Ectodermal cell (in vitro differentiated cells): ENCODE data around the gene FGF9.

Experiments
- H3K27ac ChIP-seq: 2 replicates; pipeline ENCODE4 v1.7.0; 2013; ENCODE audit warnings: mild to moderate bottlenecking, low read depth, low read length; ENCODE audit not compliant: insufficient read depth, poor library complexity, severe bottlenecking
- H3K27me3 ChIP-seq: 2 replicates; pipeline ENCODE4 v1.7.0; 2013; ENCODE audit warnings: mild to moderate bottlenecking, low read length; ENCODE audit not compliant: insufficient read depth, control insufficient read depth, poor library complexity, severe bottlenecking
- H3K36me3 ChIP-seq: one replicate; pipeline ENCODE4 v1.7.0; 2013; ENCODE audit warnings: low read length; ENCODE audit not compliant: control insufficient read depth, insufficient read depth
- H3K4me1 ChIP-seq: one replicate; pipeline ENCODE4 v1.7.0; 2013; ENCODE audit warnings: low read length; ENCODE audit not compliant: control insufficient read depth, insufficient read depth
- H3K4me3 ChIP-seq: 2 replicates; pipeline ENCODE4 v1.7.0; 2013; ENCODE audit warnings: low read depth, low read length, control low read depth; ENCODE audit not compliant: insufficient read depth
- H3K9me3 ChIP-seq: 2 replicates; pipeline ENCODE4 v1.7.0; 2013; ENCODE audit warnings: mild to moderate bottlenecking, low read length, moderate library complexity; ENCODE audit not compliant: control insufficient read depth
- WGBS, 2 experiments: methylation state at CpG; one replicate each; pipeline ENCODE4 v1.1.7; 2013; ENCODE audit warnings: missing lambda C conversion rate in 2 of 2; 5-methylcytosine and 5-hydroxymethylcytosine counted together

FGF9 gene

DNA sequence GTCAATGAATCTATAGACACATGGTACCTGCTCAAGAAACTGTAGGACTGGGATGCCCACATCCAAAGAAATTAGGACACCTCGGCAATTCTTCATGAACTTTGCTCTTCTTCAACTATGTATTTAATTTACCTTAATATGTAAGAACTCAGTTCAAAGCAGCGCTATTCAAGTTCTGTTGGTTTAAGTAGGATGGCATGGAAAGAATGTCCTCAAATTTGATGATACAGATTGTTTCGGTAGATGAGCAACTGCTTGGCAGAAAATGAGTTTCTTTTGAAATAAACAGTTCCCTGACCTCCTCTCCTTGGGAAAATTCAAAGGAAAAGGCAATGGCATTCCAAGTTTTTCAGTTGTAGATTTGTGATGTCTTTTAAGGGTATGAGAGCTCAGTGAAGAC, 36.7 kb downstream of the FGF9 start:
- no peak overlapping the region for H3K4me3 ChIP-seq
- H3K27ac ChIP-seq, result no peak overlapping the region
- 91 to 99% methylated on average over 2 to 3 of the region's 3 CpGs for WGBS, 2 experiments
- no peaks in the 10 kb centered on the region for H3K36me3 ChIP-seq
- H3K4me1 ChIP-seq, result no peaks in the 10 kb centered on the region
- no peaks in the 10 kb centered on the region for H3K9me3 ChIP-seq
- no peaks in the 10 kb centered on the region for H3K27me3 ChIP-seq

GRCh38 chr13:21709697-21710096, 38.8 kb downstream of the FGF9 start:
- WGBS, 2 experiments, result 80 to 100% methylated on average over 1 of the region's 1 CpG
- no peaks in the 10 kb centered on the region for H3K27me3 ChIP-seq
- no peak overlapping the region for H3K27ac ChIP-seq
- no peaks in the 10 kb centered on the region for H3K36me3 ChIP-seq
- H3K9me3 ChIP-seq, result no peaks in the 10 kb centered on the region
- no peak overlapping the region for H3K4me3 ChIP-seq
- no peaks in the 10 kb centered on the region for H3K4me1 ChIP-seq

GRCh38 chr13:21710163-21710562, 39.3 kb downstream of the FGF9 start:
- H3K27me3 ChIP-seq, result no peaks in the 10 kb centered on the region
- no peaks in the 10 kb centered on the region for H3K36me3 ChIP-seq
- H3K4me3 ChIP-seq, result no peak overlapping the region
- no peaks in the 10 kb centered on the region for H3K4me1 ChIP-seq
- H3K27ac ChIP-seq, result no peak overlapping the region
- H3K9me3 ChIP-seq, result no peaks in the 10 kb centered on the region
- 96 to 98% methylated on average over 2 of the region's 2 CpGs for WGBS, 2 experiments

- Histone ChIP-seq H3K4me1 (no peaks in the 10 kb centered on the region), H3K27ac (no peak overlapping the region), H3K4me3 (no peak overlapping the region), H3K36me3 (no peaks in the 10 kb centered on the region), H3K9me3 (no peaks in the 10 kb centered on the region), H3K27me3 (no peaks in the 10 kb centered on the region)
- 53 to 63% methylated on average over 4 of the region's 4 CpGs for WGBS, 2 experiments
Measured at GRCh38 chr13:21717817-21718216, 46.9 kb downstream of the FGF9 start.

DNA sequence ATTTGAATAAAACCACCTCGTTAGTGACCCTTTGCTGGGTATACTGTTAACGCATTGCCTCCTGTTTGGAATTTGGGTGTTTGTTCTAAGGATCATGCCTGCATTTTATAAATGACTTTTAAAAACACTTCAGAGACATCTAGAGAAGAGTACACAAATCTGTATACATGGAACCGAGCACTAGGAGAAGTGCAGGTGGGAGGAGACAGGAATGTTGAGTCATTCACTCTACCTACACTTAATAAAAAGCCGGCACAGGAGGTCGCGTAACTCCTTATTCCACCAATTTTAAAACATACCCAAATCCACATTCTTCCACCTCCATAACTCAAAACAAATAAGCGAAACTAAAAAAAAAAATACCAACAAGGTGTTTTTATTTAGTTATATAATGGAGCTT, 48.6 kb downstream of the FGF9 start:
- Histone ChIP-seq H3K27me3 (no peaks in the 10 kb centered on the region), H3K4me1 (no peaks in the 10 kb centered on the region), H3K27ac (no peak overlapping the region), H3K4me3 (no peak overlapping the region), H3K36me3 (no peaks in the 10 kb centered on the region), H3K9me3 (no peaks in the 10 kb centered on the region)
- WGBS, 2 experiments, result 90 to 95% methylated on average over 5 to 7 of the region's 7 CpGs

GRCh38 chr13:21723807-21724505, 53.1 kb downstream of the FGF9 start:
- H3K27ac ChIP-seq, result no peak overlapping the region

DNA sequence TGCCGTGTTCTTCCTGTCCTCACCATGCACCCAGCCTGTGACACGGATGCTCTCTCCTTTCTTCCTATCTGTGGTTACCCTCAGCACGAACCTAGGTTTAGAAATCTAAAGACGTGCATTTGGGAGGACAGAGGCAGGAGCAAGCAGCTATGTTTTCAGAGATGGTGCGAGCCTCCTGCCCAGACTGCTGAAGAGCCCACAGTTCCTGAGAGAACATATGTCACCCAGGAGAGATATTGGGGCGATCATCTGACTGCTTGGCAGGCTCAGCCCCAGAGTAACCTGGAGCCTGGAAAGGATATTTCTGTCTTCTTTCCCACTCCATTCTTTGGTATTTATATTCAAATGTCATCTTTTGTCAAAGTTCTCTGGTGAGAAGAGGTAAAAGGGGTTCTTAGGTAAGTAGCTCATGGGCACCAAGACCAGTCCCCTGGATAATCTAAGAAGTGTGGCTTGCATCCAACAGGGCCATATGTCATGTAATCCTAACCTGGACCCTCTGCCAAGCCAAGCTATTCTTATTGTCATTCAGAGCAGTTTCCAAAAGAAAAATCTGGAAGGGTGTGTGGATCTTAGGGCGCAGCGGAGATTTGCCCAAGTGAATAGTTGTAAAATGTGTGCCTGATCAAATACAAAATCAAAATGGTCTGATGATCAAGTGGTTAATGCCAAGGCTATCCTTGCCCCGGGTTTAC, 59.5 kb downstream of the FGF9 start:
- Histone ChIP-seq H3K36me3 (no peaks in the 10 kb centered on the region), H3K9me3 (no peaks in the 10 kb centered on the region), H3K27ac (no peak overlapping the region), H3K4me3 (no peak overlapping the region), H3K4me1 (no peaks in the 10 kb centered on the region), H3K27me3 (no peaks in the 10 kb centered on the region)
- WGBS, 2 experiments, result 92 to 95% methylated on average over 9 of the region's 9 CpGs

More at GRCh38 chr13:21723807-21724505, 53.1 kb downstream of the FGF9 start:
- Histone ChIP-seq H3K27me3 (no peaks in the 10 kb centered on the region), H3K9me3 (no peaks in the 10 kb centered on the region), H3K4me1 (no peaks in the 10 kb centered on the region), H3K36me3 (no peaks in the 10 kb centered on the region), H3K4me3 (no peak overlapping the region)
- 93% methylated on average over 16 to 17 of the region's 17 CpGs for WGBS, 2 experiments

GRCh38 chr13:21733475-21734263, 62.8 kb downstream of the FGF9 start:
- WGBS, 2 experiments, result 70 to 71% methylated on average over 8 to 9 of the region's 9 CpGs
- no peaks in the 10 kb centered on the region for H3K27me3 ChIP-seq
- H3K4me1 ChIP-seq, result no peaks in the 10 kb centered on the region
- no peak overlapping the region for H3K4me3 ChIP-seq
- no peaks in the 10 kb centered on the region for H3K9me3 ChIP-seq
- H3K36me3 ChIP-seq, result no peaks in the 10 kb centered on the region
- H3K27ac ChIP-seq, result no peak overlapping the region

DNA sequence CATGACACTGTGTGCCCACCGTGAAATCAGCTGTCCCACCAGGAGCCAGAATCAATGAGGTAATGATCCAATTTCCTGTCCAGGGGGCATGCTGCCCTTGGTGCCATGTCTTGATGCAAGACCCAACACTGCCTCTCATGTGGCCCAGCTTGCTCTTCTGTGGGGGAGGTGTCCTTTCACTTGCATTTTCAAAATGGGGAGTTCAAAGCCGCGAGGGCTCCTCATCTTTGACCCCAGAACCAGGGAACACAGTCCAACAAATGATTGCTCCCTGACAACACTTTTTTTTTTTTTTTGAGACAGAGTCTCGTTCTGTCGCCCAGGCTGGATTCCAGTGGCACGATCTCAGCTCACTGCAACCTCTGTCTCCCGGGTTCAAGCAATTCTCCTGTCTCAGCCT, 64.1 kb downstream of the FGF9 start:
- Histone ChIP-seq H3K27me3 (no peaks in the 10 kb centered on the region), H3K4me1 (no peaks in the 10 kb centered on the region), H3K27ac (no peak overlapping the region), H3K4me3 (no peak overlapping the region), H3K36me3 (no peaks in the 10 kb centered on the region), H3K9me3 (no peaks in the 10 kb centered on the region)
- WGBS, 2 experiments, result 89 to 94% methylated on average over 7 of the region's 7 CpGs

DNA sequence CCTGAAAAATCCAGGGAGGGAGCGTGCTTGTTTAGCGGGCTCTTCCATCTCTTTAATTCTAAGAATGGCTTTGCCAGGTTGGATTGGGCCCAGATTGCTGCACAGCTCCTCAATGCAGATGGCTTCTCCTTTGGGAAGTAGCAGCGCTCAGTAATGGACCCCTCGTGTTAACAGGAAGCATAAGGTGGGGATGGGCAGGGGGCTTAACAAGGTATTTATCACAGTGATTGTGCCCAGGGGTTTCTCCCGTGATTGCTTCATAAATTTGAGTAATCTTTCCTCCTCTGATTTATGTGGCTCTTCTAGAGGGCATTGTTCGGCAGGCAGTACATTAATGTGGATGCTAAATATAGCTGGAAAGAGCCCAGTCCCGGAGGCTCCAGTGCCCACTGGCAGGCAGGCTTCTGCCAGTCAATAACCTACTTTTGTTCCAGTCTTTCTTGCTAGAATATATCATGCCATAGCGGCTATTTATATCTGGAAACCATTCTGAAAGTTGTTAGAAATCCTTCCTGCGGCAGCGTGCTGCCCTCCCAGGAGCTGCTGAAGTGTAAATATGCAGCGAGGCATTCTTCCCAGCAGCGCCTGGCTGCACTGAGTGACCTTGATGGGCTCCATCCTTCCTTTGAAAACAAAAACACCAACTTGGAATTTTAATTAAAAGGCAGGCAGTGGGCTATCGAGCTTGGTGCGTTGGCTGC, 65.0 kb downstream of the FGF9 start:
- Histone ChIP-seq H3K27ac (no peak overlapping the region), H3K4me3 (no peak overlapping the region), H3K36me3 (no peaks in the 10 kb centered on the region), H3K9me3 (no peaks in the 10 kb centered on the region), H3K27me3 (no peaks in the 10 kb centered on the region), H3K4me1 (no peaks in the 10 kb centered on the region)
- 76 to 80% methylated on average over 14 of the region's 14 CpGs for WGBS, 2 experiments
